GM12892 (cell line): ENCODE results near the gene SELENOH.

Experiments used
- POLR2A ChIP-seq: IDR thresholded peaks from 2 replicates; pipeline ENCODE4 v1.6.1; 2011; ENCODE audit warnings: low read depth, low read length, control low read depth
- POLR2AphosphoS5 ChIP-seq: IDR thresholded peaks from 2 replicates; pipeline ENCODE4 v1.6.1; 2011; ENCODE audit warnings: low read depth, low read length, control low read depth

DNA sequence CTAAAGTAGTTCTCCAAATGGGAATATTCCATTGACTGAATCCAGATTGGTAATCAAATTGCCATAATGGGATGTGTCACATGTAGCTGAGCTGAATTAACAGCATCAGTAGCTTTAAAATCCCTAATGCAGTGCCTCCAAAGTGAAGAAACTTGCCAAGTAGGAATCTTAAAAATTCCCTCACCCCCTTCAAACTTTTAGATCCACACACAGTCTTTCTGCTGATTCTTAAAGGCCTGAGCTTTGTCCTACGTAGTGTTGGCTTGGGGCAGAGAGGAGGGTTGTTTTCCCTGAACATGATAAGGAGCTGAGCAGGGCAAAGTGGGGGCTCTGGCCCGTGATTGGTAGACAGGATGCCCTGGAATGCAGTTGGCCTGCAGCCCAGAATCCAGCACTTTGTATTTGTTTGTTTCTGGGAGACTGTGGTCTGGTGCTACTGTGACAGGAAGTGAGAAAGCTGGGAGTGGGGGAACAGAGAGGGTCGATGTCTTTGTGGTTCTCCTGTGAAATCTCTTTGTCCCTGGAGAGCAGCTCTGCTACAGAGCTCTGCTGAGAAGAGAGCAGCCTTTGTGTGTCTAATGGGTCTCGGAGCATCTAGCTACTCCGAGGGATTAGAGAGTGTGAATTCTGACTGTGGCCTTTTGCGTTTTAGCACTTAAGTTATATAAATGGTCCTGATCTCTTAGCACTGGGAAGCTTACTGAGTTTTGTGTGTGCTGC, 37.2 kb downstream of the SELENOH start:
- TF ChIP-seq POLR2A (no peak), POLR2AphosphoS5 (no peak)
